Cerebellar cortex (tissue), 1 donor: ENCODE measurements around the gene VAV2.
A peak's percentile ranks its signal among the peaks of the same experiment; 100 is the strongest.
"Not testable (repeated sequence)": the region's sequence is repeated elsewhere in the genome, so short reads cannot be mapped to it uniquely, and the experiment has no call there.

Experiments used
- DNase-seq: peaks from one replicate; pipeline ENCODE4 v3.0.0-alpha.2; 2015; ENCODE audit warnings: low spot score

Gene VAV2

GRCh38 chr9:133768371-133768858 is 223.7 kb downstream of the VAV2 start:
- DNase-seq, result no peak

- no peak for DNase-seq
Observed at GRCh38 chr9:133767625-133768024, 224.5 kb downstream of the VAV2 start.

- no peak for DNase-seq
Observed at GRCh38 chr9:133767008-133767407, 225.1 kb downstream of the VAV2 start.

GRCh38 chr9:133766234-133766633 is 225.9 kb downstream of the VAV2 start:
- not testable (repeated sequence) for DNase-seq

GRCh38 chr9:133763272-133764183 is 228.6 kb downstream of the VAV2 start:
- no peak for DNase-seq

GRCh38 chr9:133762488-133763271 is 229.4 kb downstream of the VAV2 start:
- DNase-seq, result no peak

GRCh38 chr9:133761641-133762248 is 230.4 kb downstream of the VAV2 start:
- no peak for DNase-seq

- DNase-seq, result no peak
Observed at GRCh38 chr9:133760713-133761290, 231.3 kb downstream of the VAV2 start.

GRCh38 chr9:133759946-133760345 is 232.2 kb downstream of the VAV2 start:
- no peak for DNase-seq

GRCh38 chr9:133759146-133759900 is 232.8 kb downstream of the VAV2 start:
- DNase-seq, result no peak

GRCh38 chr9:133758228-133758627 is 233.9 kb downstream of the VAV2 start:
- DNase-seq, result no peak

GRCh38 chr9:133754688-133755227 is 237.4 kb downstream of the VAV2 start:
- DNase-seq, result no peak

- DNase-seq, result no peak
Observed at GRCh38 chr9:133754187-133754586, 237.9 kb downstream of the VAV2 start.

- DNase-seq, result no peak
Observed at GRCh38 chr9:133752739-133753446, 239.2 kb downstream of the VAV2 start.

GRCh38 chr9:133750982-133751649 is 241.0 kb downstream of the VAV2 start:
- no peak for DNase-seq

GRCh38 chr9:133747309-133747708 is 244.8 kb downstream of the VAV2 start:
- no peak for DNase-seq

- not testable (repeated sequence) for DNase-seq
Observed at GRCh38 chr9:133744528-133744927, 247.6 kb downstream of the VAV2 start.

GRCh38 chr9:133742849-133743444 is 249.2 kb downstream of the VAV2 start:
- DNase-seq, result peak; percentile 85

- DNase-seq, result no peak
Observed at GRCh38 chr9:133742251-133742650, 249.9 kb downstream of the VAV2 start.
